ENCODE data around the gene NTNG2.

DNA sequence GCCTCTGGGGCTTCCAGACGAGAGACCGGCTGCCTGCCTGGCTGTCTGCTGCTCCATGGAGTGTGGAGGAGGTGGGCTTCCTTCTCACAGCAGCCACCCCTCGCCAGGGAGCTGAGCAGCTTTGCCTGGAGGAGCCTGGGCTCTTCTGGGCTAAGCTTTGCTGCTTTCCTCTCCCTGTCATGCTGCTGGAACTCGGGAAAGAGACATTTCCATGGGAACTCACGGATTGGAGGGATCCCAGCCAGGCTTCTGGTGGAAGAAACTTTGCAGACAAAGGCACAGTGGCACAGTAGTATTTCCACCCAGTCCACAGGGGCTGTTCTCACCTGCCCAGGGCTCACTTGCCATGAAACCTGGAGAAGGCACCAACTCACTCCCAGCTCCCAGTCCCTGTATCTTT, 5.6 kb upstream of the NTNG2 start:
- TF ChIP-seq EZH2 (IDR thresholded peaks at IDR 0.05; ENCODE audit: low read length, missing control alignments), result no peak
- TF ChIP-seq, protein P1, sequence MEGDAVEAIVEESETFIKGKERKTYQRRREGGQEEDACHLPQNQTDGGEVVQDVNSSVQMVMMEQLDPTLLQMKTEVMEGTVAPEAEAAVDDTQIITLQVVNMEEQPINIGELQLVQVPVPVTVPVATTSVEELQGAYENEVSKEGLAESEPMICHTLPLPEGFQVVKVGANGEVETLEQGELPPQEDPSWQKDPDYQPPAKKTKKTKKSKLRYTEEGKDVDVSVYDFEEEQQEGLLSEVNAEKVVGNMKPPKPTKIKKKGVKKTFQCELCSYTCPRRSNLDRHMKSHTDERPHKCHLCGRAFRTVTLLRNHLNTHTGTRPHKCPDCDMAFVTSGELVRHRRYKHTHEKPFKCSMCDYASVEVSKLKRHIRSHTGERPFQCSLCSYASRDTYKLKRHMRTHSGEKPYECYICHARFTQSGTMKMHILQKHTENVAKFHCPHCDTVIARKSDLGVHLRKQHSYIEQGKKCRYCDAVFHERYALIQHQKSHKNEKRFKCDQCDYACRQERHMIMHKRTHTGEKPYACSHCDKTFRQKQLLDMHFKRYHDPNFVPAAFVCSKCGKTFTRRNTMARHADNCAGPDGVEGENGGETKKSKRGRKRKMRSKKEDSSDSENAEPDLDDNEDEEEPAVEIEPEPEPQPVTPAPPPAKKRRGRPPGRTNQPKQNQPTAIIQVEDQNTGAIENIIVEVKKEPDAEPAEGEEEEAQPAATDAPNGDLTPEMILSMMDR (conservative IDR thresholded peaks at IDR 0.05 in 1 of 2, IDR thresholded peaks at IDR 0.05 in 1 of 2; ENCODE audit: low read depth in 1 of 2, low read length in 2 of 2), result no peak
